Ovary (tissue), 3 donors: ENCODE measurements around the gene GRID2.

Experiments used
- CTCF ChIP-seq, 3 donors: fragments of 450-650 bp in 2 of 3; fragments of 200-600 bp in 1 of 3; IDR thresholded peaks; one replicate each; pipeline versions ENCODE4 v1.5.1 to v1.8.0; 2016 to 2022; ENCODE audit warnings: antibody characterized with exemption in 3 of 3, mild to moderate bottlenecking in 1 of 3
- EP300 ChIP-seq: sonication (generic); formaldehyde crosslinking; IDR thresholded peaks from one replicate; pipeline ENCODE4 v1.6.1; 2017; ENCODE audit warnings: antibody characterized with exemption
- POLR2A ChIP-seq: fragments of 450-650 bp; IDR thresholded peaks from one replicate; pipeline ENCODE4 v1.6.1; 2017; ENCODE audit warnings: antibody characterized with exemption, mild to moderate bottlenecking, moderate library complexity
- donor health status: DM: no; HTN: no; CAD: no.

- no peak for TF ChIP-seq CTCF (IDR thresholded peaks at IDR 0.05)
- TF ChIP-seq POLR2A: no peak
- no peak for TF ChIP-seq EP300
Measured at GRCh38 chr4:92520563-92520962, 216.8 kb downstream of the GRID2 start.
